Stimulated activated CD4-positive, alpha-beta T cell treated with anti-CD3 and anti-CD28 coated beads, TNF-alpha, amount 100 ng/mL, for 24 hours (primary cell): Measurements from ENCODE around the gene KCND3.
A peak's percentile ranks its signal among the peaks of the same experiment; 100 is the strongest.

ENCODE experiments used
- DNase-seq, 3 experiments: peaks; one replicate each; pipeline ENCODE4 v3.0.0-alpha.2; 2020; ENCODE audit warnings: low read depth in 3 of 3

Gene KCND3

GRCh38 chr1:111778066-111778465, 211.4 kb downstream of the KCND3 start:
- no peak for DNase-seq

- no peak for DNase-seq
These were observed 212.2 kb downstream of the KCND3 start for GRCh38 chr1:111777301-111777700.

- no peak for DNase-seq
These were observed 212.6 kb downstream of the KCND3 start for GRCh38 chr1:111776861-111777260.

- no peak for DNase-seq
These were observed 213.1 kb downstream of the KCND3 start for GRCh38 chr1:111776391-111776790.

GRCh38 chr1:111775966-111776365, 213.5 kb downstream of the KCND3 start:
- DNase-seq = no peak

- no peak for DNase-seq
These were observed 218.6 kb downstream of the KCND3 start for GRCh38 chr1:111770916-111771315.

GRCh38 chr1:111769517-111770146, 219.8 kb downstream of the KCND3 start:
- DNase-seq = peak in 1 of 3 experiments; percentile 23

GRCh38 chr1:111768625-111769024, 220.8 kb downstream of the KCND3 start:
- no peak for DNase-seq

- DNase-seq = no peak
These were observed 221.4 kb downstream of the KCND3 start for GRCh38 chr1:111768023-111768422.

- DNase-seq = no peak
These were observed 227.1 kb downstream of the KCND3 start for GRCh38 chr1:111762332-111762731.

GRCh38 chr1:111761717-111762116, 227.8 kb downstream of the KCND3 start:
- DNase-seq = no peak

GRCh38 chr1:111758373-111758772, 231.1 kb downstream of the KCND3 start:
- no peak for DNase-seq

- no peak for DNase-seq
These were observed 233.3 kb downstream of the KCND3 start for GRCh38 chr1:111756124-111756513.

GRCh38 chr1:111755331-111756123, 233.9 kb downstream of the KCND3 start, which contains the start of gene DDX20:
DDX20 (plus strand) TSS chr1:111755901; CDS start chr1:111755925, 24 bp downstream.
- DNase-seq = peak; percentile 86 to 93 (median 87)

GRCh38 chr1:111754984-111755330, 234.5 kb downstream of the KCND3 start:
- DNase-seq = peak in 1 of 3 experiments; percentile 33

GRCh38 chr1:111751906-111752575, 237.4 kb downstream of the KCND3 start:
- DNase-seq = no peak

GRCh38 chr1:111750856-111751255, 238.6 kb downstream of the KCND3 start:
- no peak for DNase-seq

- no peak for DNase-seq
These were observed 239.8 kb downstream of the KCND3 start for GRCh38 chr1:111749628-111750027.

- DNase-seq = no peak
These were observed 241.5 kb downstream of the KCND3 start for GRCh38 chr1:111747947-111748346.

GRCh38 chr1:111747282-111747734, 242.2 kb downstream of the KCND3 start:
- DNase-seq = peak; percentile 55 to 65 (median 60)

- DNase-seq = no peak
These were observed 242.9 kb downstream of the KCND3 start for GRCh38 chr1:111746614-111746999.
